Stimulated activated naive CD8-positive, alpha-beta T cell treated with anti-CD3 and anti-CD28 coated beads, Interleukin-15, amount 100 ng/mL, for 72 hours (primary cell): Measurements from ENCODE around the gene TLN1.
A peak's percentile ranks its signal among the peaks of the same experiment; 100 is the strongest.

Source experiments
- ATAC-seq: fragments of 150-1000 bp; cut with Tn5 transposase; 2 replicates; pipeline ENCODE4 v1.10.0; 2021; ENCODE audit warnings: mild to moderate bottlenecking, moderate library complexity
- DNase-seq, 2 donors: peaks; one replicate each; pipeline ENCODE4 v3.0.0; 2021 to 2022
- H3K27ac Mint-ChIP-seq, 2 donors: one replicate each; pipeline ENCODE4 v1.8.0; 2022; ENCODE audit warnings: mild to moderate bottlenecking in 2 of 2, mixed read lengths in 2 of 2, moderate library complexity in 2 of 2
- H3K27me3 Mint-ChIP-seq: one replicate; pipeline ENCODE4 v1.8.0; 2022; ENCODE audit warnings: mixed read lengths
- H3K4me1 Mint-ChIP-seq: one replicate; pipeline ENCODE4 v1.8.0; 2022; ENCODE audit warnings: mild to moderate bottlenecking, mixed read lengths
- H3K4me3 Mint-ChIP-seq, 2 donors: one replicate each; pipeline ENCODE4 v1.8.0; 2022; ENCODE audit warnings: mild to moderate bottlenecking in 2 of 2, mixed read lengths in 2 of 2, moderate library complexity in 1 of 2
- H3K9me3 Mint-ChIP-seq, 2 donors: one replicate each; pipeline ENCODE4 v1.8.0; 2022; ENCODE audit warnings: mixed read lengths in 2 of 2

Gene TLN1

GRCh38 chr9:35726931-35727330 is 5.1 kb downstream of the TLN1 start:
- H3K27ac Mint-ChIP-seq: peak overlapping the region; percentile 9 to 60
- ATAC-seq (no peak), DNase-seq (peak in 1 of 2 donors; percentile 30)
- no peaks in the 10 kb centered on the region for H3K27me3 Mint-ChIP-seq
- peak overlapping the region in 1 of 2 donors; percentile 59 for H3K4me3 Mint-ChIP-seq
- H3K4me1 Mint-ChIP-seq: no peaks in the 10 kb centered on the region
- H3K9me3 Mint-ChIP-seq: no peaks in the 10 kb centered on the region

- DNase-seq (no peak), ATAC-seq (no peak)
- Mint-ChIP-seq H3K9me3 (no peaks in the 10 kb centered on the region), H3K4me3 (no peak overlapping the region), H3K27ac (peak overlapping the region in 1 of 2 donors; percentile 44), H3K4me1 (no peaks in the 10 kb centered on the region), H3K27me3 (no peaks in the 10 kb centered on the region)
These were observed 6.6 kb downstream of the TLN1 start for GRCh38 chr9:35725362-35725761.

- no peaks in the 10 kb centered on the region for H3K9me3 Mint-ChIP-seq
- no peak overlapping the region for H3K27ac Mint-ChIP-seq
- no peaks in the 10 kb centered on the region for H3K27me3 Mint-ChIP-seq
- DNase-seq (no peak), ATAC-seq (no peak)
- H3K4me1 Mint-ChIP-seq: no peaks in the 10 kb centered on the region
- no peak overlapping the region for H3K4me3 Mint-ChIP-seq
These were observed 8.1 kb downstream of the TLN1 start for GRCh38 chr9:35723908-35724307.

GRCh38 chr9:35723426-35723825 is 8.6 kb downstream of the TLN1 start:
- DNase-seq: no peak
- no peak for ATAC-seq
- no peak overlapping the region for H3K27ac Mint-ChIP-seq
- no peaks in the 10 kb centered on the region for H3K9me3 Mint-ChIP-seq
- H3K4me1 Mint-ChIP-seq: no peaks in the 10 kb centered on the region
- H3K4me3 Mint-ChIP-seq: no peak overlapping the region
- H3K27me3 Mint-ChIP-seq: no peaks in the 10 kb centered on the region

- no peak overlapping the region for H3K4me3 Mint-ChIP-seq
- no peaks in the 10 kb centered on the region for H3K27me3 Mint-ChIP-seq
- H3K4me1 Mint-ChIP-seq: no peaks in the 10 kb centered on the region
- ATAC-seq (no peak), DNase-seq (no peak)
- H3K27ac Mint-ChIP-seq: peak overlapping the region in 1 of 2 donors; percentile 77
- no peaks in the 10 kb centered on the region for H3K9me3 Mint-ChIP-seq
These were observed 12.4 kb downstream of the TLN1 start for GRCh38 chr9:35719546-35719945.

- Mint-ChIP-seq H3K27me3 (no peaks in the 10 kb centered on the region), H3K27ac (no peak overlapping the region)
- no peak for DNase-seq
These were observed 13.1 kb downstream of the TLN1 start for GRCh38 chr9:35718721-35719511.

GRCh38 chr9:35717132-35717870 is 14.7 kb downstream of the TLN1 start:
- no peak overlapping the region for H3K4me3 Mint-ChIP-seq
- H3K27ac Mint-ChIP-seq: no peak overlapping the region
- H3K9me3 Mint-ChIP-seq: no peaks in the 10 kb centered on the region
- no peaks in the 10 kb centered on the region for H3K27me3 Mint-ChIP-seq
- no peak for DNase-seq
- no peaks in the 10 kb centered on the region for H3K4me1 Mint-ChIP-seq
- no peak for ATAC-seq

More at GRCh38 chr9:35718721-35719511, 13.1 kb downstream of the TLN1 start:
- no peaks in the 10 kb centered on the region for H3K9me3 Mint-ChIP-seq
- H3K4me1 Mint-ChIP-seq: no peaks in the 10 kb centered on the region
- ATAC-seq: no peak
- no peak overlapping the region for H3K4me3 Mint-ChIP-seq

GRCh38 chr9:35716230-35716629 is 15.8 kb downstream of the TLN1 start:
- ATAC-seq: no peak
- no peaks in the 10 kb centered on the region for H3K4me1 Mint-ChIP-seq
- no peak for DNase-seq
- H3K9me3 Mint-ChIP-seq: no peaks in the 10 kb centered on the region
- peak overlapping the region; percentile 35 to 70 for H3K27ac Mint-ChIP-seq
- no peaks in the 10 kb centered on the region for H3K27me3 Mint-ChIP-seq
- H3K4me3 Mint-ChIP-seq: no peak overlapping the region

GRCh38 chr9:35714579-35715252 is 17.3 kb downstream of the TLN1 start:
- DNase-seq (no peak), ATAC-seq (no peak)
- H3K27me3 Mint-ChIP-seq: no peaks in the 10 kb centered on the region
- H3K4me3 Mint-ChIP-seq: no peak overlapping the region
- H3K27ac Mint-ChIP-seq: peak overlapping the region; percentile 37 to 59
- H3K4me1 Mint-ChIP-seq: no peaks in the 10 kb centered on the region
- no peaks in the 10 kb centered on the region for H3K9me3 Mint-ChIP-seq

- H3K4me3 Mint-ChIP-seq: no peak overlapping the region
- no peaks in the 10 kb centered on the region for H3K27me3 Mint-ChIP-seq
- no peak for DNase-seq
- H3K9me3 Mint-ChIP-seq: no peaks in the 10 kb centered on the region
- no peaks in the 10 kb centered on the region for H3K4me1 Mint-ChIP-seq
- H3K27ac Mint-ChIP-seq: no peak overlapping the region
- ATAC-seq: no peak
These were observed 17.9 kb downstream of the TLN1 start for GRCh38 chr9:35714123-35714522.

- no peak overlapping the region for H3K4me3 Mint-ChIP-seq
- H3K4me1 Mint-ChIP-seq: no peaks in the 10 kb centered on the region
- no peaks in the 10 kb centered on the region for H3K27me3 Mint-ChIP-seq
- H3K27ac Mint-ChIP-seq: no peak overlapping the region
- ATAC-seq: no peak
- no peak for DNase-seq
- no peaks in the 10 kb centered on the region for H3K9me3 Mint-ChIP-seq
These were observed 18.4 kb downstream of the TLN1 start for GRCh38 chr9:35713578-35713977.

GRCh38 chr9:35712762-35713400 is 19.1 kb downstream of the TLN1 start:
- Mint-ChIP-seq H3K27me3 (no peaks in the 10 kb centered on the region), H3K27ac (peak overlapping the region in 1 of 2 donors; percentile 88), H3K4me3 (no peak overlapping the region), H3K4me1 (no peaks in the 10 kb centered on the region), H3K9me3 (no peaks in the 10 kb centered on the region)
- ATAC-seq (no peak), DNase-seq (no peak)

- DNase-seq (no peak), ATAC-seq (peak; percentile 61)
- Mint-ChIP-seq H3K9me3 (no peaks in the 10 kb centered on the region), H3K4me1 (no peaks in the 10 kb centered on the region), H3K27ac (no peak overlapping the region), H3K27me3 (no peaks in the 10 kb centered on the region), H3K4me3 (no peak overlapping the region)
These were observed 20.2 kb downstream of the TLN1 start for GRCh38 chr9:35711501-35712428.

GRCh38 chr9:35710818-35711500 is 21.0 kb downstream of the TLN1 start:
- Mint-ChIP-seq H3K27ac (no peak overlapping the region), H3K4me1 (no peaks in the 10 kb centered on the region), H3K4me3 (no peak overlapping the region), H3K9me3 (no peaks in the 10 kb centered on the region), H3K27me3 (no peaks in the 10 kb centered on the region)
- ATAC-seq (no peak), DNase-seq (no peak)
